Measurements from ENCODE around the gene TPO. TPM values are rescaled to one million over a fixed set of nuclear protein-coding genes. Genes with fewer than 3 reads are reported as not detected.
"Not testable (repeated sequence)": the region's sequence is repeated elsewhere in the genome, so short reads cannot be mapped to it uniquely, and the experiment has no call there.

TPO gene
- total and polyA plus RNA-seq, 4 donors = not detected

- WGBS = 79% methylated on average over 10 of the region's 10 CpGs
- Histone ChIP-seq H3K9me3 (ENCODE audit: control insufficient read depth in 4 of 4, low read length in 3 of 4) (no peaks in the 10 kb centered on the region), H3K9ac (ENCODE audit: low read depth in 1 of 2, low read length in 2 of 2) (no peak overlapping the region), H3K36me3 (ENCODE audit: control insufficient read depth in 4 of 4, insufficient read depth in 3 of 4, low read depth in 1 of 4, low read length in 3 of 4) (no peaks in the 10 kb centered on the region), H3K27ac (ENCODE audit: low read depth in 1 of 2, low read length in 2 of 2) (no peak overlapping the region), H3K4me1 (ENCODE audit: control insufficient read depth in 4 of 4, insufficient read depth in 4 of 4, low read length in 3 of 4) (no peaks in the 10 kb centered on the region), H3K4me3 (ENCODE audit: low read depth in 1 of 3, low read length in 3 of 3) (no peak overlapping the region), H3K27me3 (ENCODE audit: control insufficient read depth in 4 of 4, insufficient read depth in 4 of 4, low read length in 3 of 4) (peaks cover 0 to 3% (median 0%) of the 10 kb centered on the region in 4 donors)
- no peak for DNase-seq (ENCODE audit: low spot score)
- TF ChIP-seq TAF1 (conservative IDR thresholded peaks at IDR 0.05) (no peak), MAX (IDR thresholded peaks at IDR 0.05) (no peak), RXRA (IDR thresholded peaks at IDR 0.05) (no peak), FOXA2 (IDR thresholded peaks at IDR 0.05) (no peak), RAD21 (IDR thresholded peaks at IDR 0.05) (no peak), YY1 (IDR thresholded peaks at IDR 0.05) (no peak), HNF4G (IDR thresholded peaks at IDR 0.05) (no peak), GABPA (IDR thresholded peaks at IDR 0.05 in 1 of 2, conservative IDR thresholded peaks at IDR 0.05 in 1 of 2) (no peak), SP1 (IDR thresholded peaks at IDR 0.05) (no peak), JUND (IDR thresholded peaks at IDR 0.05) (no peak), EGR1 (IDR thresholded peaks at IDR 0.05; ENCODE audit: low read depth in 2 of 2) (no peak), NR2F2 (IDR thresholded peaks at IDR 0.05) (no peak)
- TF ChIP-seq, protein P1, sequence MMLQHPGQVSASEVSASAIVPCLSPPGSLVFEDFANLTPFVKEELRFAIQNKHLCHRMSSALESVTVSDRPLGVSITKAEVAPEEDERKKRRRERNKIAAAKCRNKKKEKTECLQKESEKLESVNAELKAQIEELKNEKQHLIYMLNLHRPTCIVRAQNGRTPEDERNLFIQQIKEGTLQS (IDR thresholded peaks at IDR 0.05) = no peak
- TF ChIP-seq, protein P2, sequence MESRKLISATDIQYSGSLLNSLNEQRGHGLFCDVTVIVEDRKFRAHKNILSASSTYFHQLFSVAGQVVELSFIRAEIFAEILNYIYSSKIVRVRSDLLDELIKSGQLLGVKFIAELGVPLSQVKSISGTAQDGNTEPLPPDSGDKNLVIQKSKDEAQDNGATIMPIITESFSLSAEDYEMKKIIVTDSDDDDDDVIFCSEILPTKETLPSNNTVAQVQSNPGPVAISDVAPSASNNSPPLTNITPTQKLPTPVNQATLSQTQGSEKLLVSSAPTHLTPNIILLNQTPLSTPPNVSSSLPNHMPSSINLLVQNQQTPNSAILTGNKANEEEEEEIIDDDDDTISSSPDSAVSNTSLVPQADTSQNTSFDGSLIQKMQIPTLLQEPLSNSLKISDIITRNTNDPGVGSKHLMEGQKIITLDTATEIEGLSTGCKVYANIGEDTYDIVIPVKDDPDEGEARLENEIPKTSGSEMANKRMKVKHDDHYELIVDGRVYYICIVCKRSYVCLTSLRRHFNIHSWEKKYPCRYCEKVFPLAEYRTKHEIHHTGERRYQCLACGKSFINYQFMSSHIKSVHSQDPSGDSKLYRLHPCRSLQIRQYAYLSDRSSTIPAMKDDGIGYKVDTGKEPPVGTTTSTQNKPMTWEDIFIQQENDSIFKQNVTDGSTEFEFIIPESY (IDR thresholded peaks at IDR 0.05) = no peak
- TF ChIP-seq, protein P3, sequence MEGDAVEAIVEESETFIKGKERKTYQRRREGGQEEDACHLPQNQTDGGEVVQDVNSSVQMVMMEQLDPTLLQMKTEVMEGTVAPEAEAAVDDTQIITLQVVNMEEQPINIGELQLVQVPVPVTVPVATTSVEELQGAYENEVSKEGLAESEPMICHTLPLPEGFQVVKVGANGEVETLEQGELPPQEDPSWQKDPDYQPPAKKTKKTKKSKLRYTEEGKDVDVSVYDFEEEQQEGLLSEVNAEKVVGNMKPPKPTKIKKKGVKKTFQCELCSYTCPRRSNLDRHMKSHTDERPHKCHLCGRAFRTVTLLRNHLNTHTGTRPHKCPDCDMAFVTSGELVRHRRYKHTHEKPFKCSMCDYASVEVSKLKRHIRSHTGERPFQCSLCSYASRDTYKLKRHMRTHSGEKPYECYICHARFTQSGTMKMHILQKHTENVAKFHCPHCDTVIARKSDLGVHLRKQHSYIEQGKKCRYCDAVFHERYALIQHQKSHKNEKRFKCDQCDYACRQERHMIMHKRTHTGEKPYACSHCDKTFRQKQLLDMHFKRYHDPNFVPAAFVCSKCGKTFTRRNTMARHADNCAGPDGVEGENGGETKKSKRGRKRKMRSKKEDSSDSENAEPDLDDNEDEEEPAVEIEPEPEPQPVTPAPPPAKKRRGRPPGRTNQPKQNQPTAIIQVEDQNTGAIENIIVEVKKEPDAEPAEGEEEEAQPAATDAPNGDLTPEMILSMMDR (IDR thresholded peaks at IDR 0.05; ENCODE audit: low read depth, low read length, missing input control) = no peak
Observed at GRCh38 chr2:1572638-1573037, 159.4 kb downstream of the TPO start.

DNA sequence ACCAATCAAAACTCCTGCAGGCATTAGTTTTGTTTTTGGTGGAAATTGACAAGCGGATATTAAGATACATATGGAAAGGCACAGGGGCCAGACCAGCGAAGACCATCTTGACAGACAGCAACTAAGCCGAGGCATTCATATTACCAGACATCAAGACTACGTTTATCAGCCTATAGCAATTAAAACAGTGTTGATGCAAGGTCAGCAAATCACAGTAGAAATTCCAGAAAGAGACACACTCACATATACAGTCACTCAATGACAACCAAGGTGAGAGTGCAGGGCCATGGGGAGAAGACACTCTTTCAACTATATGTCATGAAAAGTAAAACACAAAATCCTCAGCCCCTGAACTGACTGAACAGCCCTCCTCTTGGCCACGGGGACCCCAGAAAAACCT, 164.6 kb downstream of the TPO start:
- 79% methylated on average over 5 of the region's 5 CpGs for WGBS
- Histone ChIP-seq H3K4me3 (ENCODE audit: low read depth in 1 of 3, low read length in 3 of 3) (no peak overlapping the region), H3K9ac (ENCODE audit: low read depth in 1 of 2, low read length in 2 of 2) (no peak overlapping the region), H3K9me3 (ENCODE audit: control insufficient read depth in 4 of 4, low read length in 3 of 4) (no peaks in the 10 kb centered on the region), H3K27me3 (ENCODE audit: control insufficient read depth in 4 of 4, insufficient read depth in 4 of 4, low read length in 3 of 4) (peaks cover 0 to 3% (median 0%) of the 10 kb centered on the region in 4 donors), H3K27ac (ENCODE audit: low read depth in 1 of 2, low read length in 2 of 2) (no peak overlapping the region), H3K36me3 (ENCODE audit: control insufficient read depth in 4 of 4, insufficient read depth in 3 of 4, low read depth in 1 of 4, low read length in 3 of 4) (no peaks in the 10 kb centered on the region), H3K4me1 (ENCODE audit: control insufficient read depth in 4 of 4, insufficient read depth in 4 of 4, low read length in 3 of 4) (no peaks in the 10 kb centered on the region)
- TF ChIP-seq TAF1 (conservative IDR thresholded peaks at IDR 0.05) (no peak), JUND (IDR thresholded peaks at IDR 0.05) (no peak), EGR1 (IDR thresholded peaks at IDR 0.05; ENCODE audit: low read depth in 2 of 2) (no peak), RAD21 (IDR thresholded peaks at IDR 0.05) (no peak), HNF4G (IDR thresholded peaks at IDR 0.05) (no peak), GABPA (IDR thresholded peaks at IDR 0.05 in 1 of 2, conservative IDR thresholded peaks at IDR 0.05 in 1 of 2) (no peak)
- DNase-seq (ENCODE audit: low spot score) = no peak

- not testable (repeated sequence) for H3K4me3 ChIP-seq (ENCODE audit: low read depth in 1 of 3, low read length in 3 of 3); H3K27me3 ChIP-seq (ENCODE audit: control insufficient read depth in 4 of 4, insufficient read depth in 4 of 4, low read length in 3 of 4); H3K27ac ChIP-seq (ENCODE audit: low read depth in 1 of 2, low read length in 2 of 2); DNase-seq (ENCODE audit: low spot score); H3K4me1 ChIP-seq (ENCODE audit: control insufficient read depth in 4 of 4, insufficient read depth in 4 of 4, low read length in 3 of 4); H3K36me3 ChIP-seq (ENCODE audit: control insufficient read depth in 4 of 4, insufficient read depth in 3 of 4, low read depth in 1 of 4, low read length in 3 of 4); H3K9ac ChIP-seq (ENCODE audit: low read depth in 1 of 2, low read length in 2 of 2); H3K9me3 ChIP-seq (ENCODE audit: control insufficient read depth in 4 of 4, low read length in 3 of 4)
- 85% methylated on average over 19 of the region's 19 CpGs for WGBS
Observed at GRCh38 chr2:1581257-1581964, 168.1 kb downstream of the TPO start.

All from liver (tissue), 9 donors.